GM18909 (cell line): ENCODE measurements around the gene GLIS1.

Experiments used
- ATAC-seq: cut with Tn5 transposase; IDR thresholded peaks from one replicate; pipeline ENCODE4 v1.9.1; 2021; ENCODE audit warnings: mild to moderate bottlenecking; ENCODE audit not compliant: unreplicated experiment, poor library complexity

Gene GLIS1

GRCh38 chr1:53601031-53601745 lies 137.8 kb downstream of the GLIS1 start:
- no peak for ATAC-seq

GRCh38 chr1:53600561-53600960 lies 138.4 kb downstream of the GLIS1 start:
- ATAC-seq = no peak

- no peak for ATAC-seq
These were observed 139.0 kb downstream of the GLIS1 start for GRCh38 chr1:53600001-53600400.

GRCh38 chr1:53599481-53599880 lies 139.5 kb downstream of the GLIS1 start:
- ATAC-seq = no peak

- ATAC-seq = no peak
These were observed 140.0 kb downstream of the GLIS1 start for GRCh38 chr1:53598966-53599365.

- ATAC-seq = no peak
These were observed 143.1 kb downstream of the GLIS1 start for GRCh38 chr1:53595906-53596305.

- ATAC-seq = no peak
These were observed 144.4 kb downstream of the GLIS1 start for GRCh38 chr1:53594391-53595180.

GRCh38 chr1:53593758-53594380 lies 145.1 kb downstream of the GLIS1 start:
- ATAC-seq = no peak

GRCh38 chr1:53592985-53593757 lies 145.8 kb downstream of the GLIS1 start:
- ATAC-seq = no peak

GRCh38 chr1:53592521-53592982 lies 146.4 kb downstream of the GLIS1 start:
- no peak for ATAC-seq

- no peak for ATAC-seq
These were observed 147.0 kb downstream of the GLIS1 start for GRCh38 chr1:53591924-53592323.

- ATAC-seq = no peak
These were observed 148.1 kb downstream of the GLIS1 start for GRCh38 chr1:53590531-53591515.

GRCh38 chr1:53590104-53590503 lies 148.9 kb downstream of the GLIS1 start:
- no peak for ATAC-seq

- no peak for ATAC-seq
These were observed 149.7 kb downstream of the GLIS1 start for GRCh38 chr1:53589043-53589887.

- no peak for ATAC-seq
These were observed 150.7 kb downstream of the GLIS1 start for GRCh38 chr1:53588053-53588779.

- no peak for ATAC-seq
These were observed 151.5 kb downstream of the GLIS1 start for GRCh38 chr1:53587252-53587988.

- ATAC-seq = no peak
These were observed 152.2 kb downstream of the GLIS1 start for GRCh38 chr1:53586765-53587164.
